Measurements from ENCODE around the gene TARM1.

The TARM1 gene

DNA sequence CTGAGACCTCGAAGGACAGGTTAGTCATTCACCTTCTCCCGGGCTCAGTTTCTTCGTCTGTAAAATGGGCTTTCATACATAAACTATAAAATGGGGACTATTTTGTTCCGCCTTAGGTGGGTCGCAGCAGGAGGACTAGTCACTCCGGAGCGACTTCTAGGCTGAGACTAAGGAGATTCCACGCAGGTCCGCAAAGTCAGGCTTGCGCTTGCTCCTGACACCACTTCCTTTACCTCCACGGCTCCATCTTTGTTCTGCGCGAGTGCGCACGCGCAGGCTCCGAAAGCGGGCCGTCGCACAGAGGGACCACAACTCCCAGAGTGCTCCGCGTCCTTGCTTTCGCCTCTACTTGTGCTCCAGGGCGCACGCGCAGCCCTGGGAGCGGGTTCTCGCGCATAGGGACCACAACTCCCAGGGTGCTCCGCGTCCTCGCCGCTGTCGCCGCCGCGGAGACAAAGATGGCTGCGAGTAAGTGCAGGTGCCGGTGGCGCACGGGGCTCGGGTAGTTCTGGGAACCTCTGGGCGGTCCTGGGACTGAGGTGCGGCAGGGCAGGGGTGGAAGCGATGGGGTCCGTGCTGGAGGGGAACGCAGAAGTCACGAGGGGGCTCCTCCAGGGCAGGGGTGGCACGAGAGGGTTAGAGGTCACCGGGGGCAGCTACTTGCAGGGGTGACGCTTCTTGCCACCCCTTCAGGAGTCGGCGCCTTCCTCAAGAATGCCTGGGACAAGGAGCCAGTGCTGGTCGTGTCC, 21.4 kb upstream of the TARM1 start, which contains the start of gene NDUFA3 (continued):
- TF ChIP-seq, protein P1, sequence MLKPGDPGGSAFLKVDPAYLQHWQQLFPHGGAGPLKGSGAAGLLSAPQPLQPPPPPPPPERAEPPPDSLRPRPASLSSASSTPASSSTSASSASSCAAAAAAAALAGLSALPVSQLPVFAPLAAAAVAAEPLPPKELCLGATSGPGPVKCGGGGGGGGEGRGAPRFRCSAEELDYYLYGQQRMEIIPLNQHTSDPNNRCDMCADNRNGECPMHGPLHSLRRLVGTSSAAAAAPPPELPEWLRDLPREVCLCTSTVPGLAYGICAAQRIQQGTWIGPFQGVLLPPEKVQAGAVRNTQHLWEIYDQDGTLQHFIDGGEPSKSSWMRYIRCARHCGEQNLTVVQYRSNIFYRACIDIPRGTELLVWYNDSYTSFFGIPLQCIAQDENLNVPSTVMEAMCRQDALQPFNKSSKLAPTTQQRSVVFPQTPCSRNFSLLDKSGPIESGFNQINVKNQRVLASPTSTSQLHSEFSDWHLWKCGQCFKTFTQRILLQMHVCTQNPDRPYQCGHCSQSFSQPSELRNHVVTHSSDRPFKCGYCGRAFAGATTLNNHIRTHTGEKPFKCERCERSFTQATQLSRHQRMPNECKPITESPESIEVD (tag by site-specific recombination; IDR thresholded peaks at IDR 0.05) = no peak
- no peak for TF ChIP-seq HOXA7 (CRISPR knock-in tag; IDR thresholded peaks at IDR 0.05; ENCODE audit: borderline replicate concordance)
- no peak for TF ChIP-seq ZNF302 (tag by site-specific recombination; IDR thresholded peaks at IDR 0.05; ENCODE audit: low read depth)
- no peak for TF ChIP-seq WT1 (tag by site-specific recombination; IDR thresholded peaks at IDR 0.05)
- no peak for TF ChIP-seq SETDB1 (IDR thresholded peaks at IDR 0.05; ENCODE audit: insufficient read length, low read length)
- no peak for TF ChIP-seq ZNF561 (tag by site-specific recombination; IDR thresholded peaks at IDR 0.05; ENCODE audit: borderline replicate concordance)
- peak; percentile 41 for TF ChIP-seq ZBTB17 (tag by site-specific recombination; IDR thresholded peaks at IDR 0.05)
- TF ChIP-seq ZNF174 (tag by site-specific recombination; IDR thresholded peaks at IDR 0.05) = no peak
- no peak for TF ChIP-seq ZFHX2 (tag by site-specific recombination; conservative IDR thresholded peaks at IDR 0.05)
- no peak for TF ChIP-seq KLF10 (tag by site-specific recombination; IDR thresholded peaks at IDR 0.05)
- no peak for TF ChIP-seq ZNF169 (tag by site-specific recombination; IDR thresholded peaks at IDR 0.05)
- no peak for TF ChIP-seq ZNF654 (tag by site-specific recombination; IDR thresholded peaks at IDR 0.05; ENCODE audit: low read depth)
- TF ChIP-seq OVOL3 (tag by site-specific recombination; IDR thresholded peaks at IDR 0.05) = no peak
- 0 out of 2 replicates have a peak, but pooled peaks have one; percentile 74 for TF ChIP-seq HOXC10 (CRISPR knock-in tag; IDR thresholded peaks at IDR 0.05)
- TF ChIP-seq MZF1 (tag by site-specific recombination; IDR thresholded peaks at IDR 0.05; ENCODE audit: borderline replicate concordance) = no peak
- no peak for TF ChIP-seq ZNF423 (tag by site-specific recombination; IDR thresholded peaks at IDR 0.05)
- TF ChIP-seq, protein P2, sequence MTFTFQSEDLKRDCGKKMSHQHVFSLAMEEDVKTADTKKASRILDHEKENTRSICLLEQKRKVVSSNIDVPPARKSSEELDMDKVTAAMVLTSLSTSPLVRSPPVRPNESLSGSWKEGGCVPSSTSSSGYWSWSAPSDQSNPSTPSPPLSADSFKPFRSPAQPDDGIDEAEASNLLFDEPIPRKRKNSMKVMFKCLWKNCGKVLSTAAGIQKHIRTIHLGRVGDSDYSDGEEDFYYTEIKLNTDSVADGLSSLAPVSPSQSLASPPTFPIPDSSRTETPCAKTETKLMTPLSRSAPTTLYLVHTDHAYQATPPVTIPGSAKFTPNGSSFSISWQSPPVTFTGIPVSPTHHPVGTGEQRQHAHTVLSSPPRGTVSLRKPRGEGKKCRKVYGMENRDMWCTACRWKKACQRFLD (tag by site-specific recombination; IDR thresholded peaks at IDR 0.05) = no peak
- TF ChIP-seq, protein P3, sequence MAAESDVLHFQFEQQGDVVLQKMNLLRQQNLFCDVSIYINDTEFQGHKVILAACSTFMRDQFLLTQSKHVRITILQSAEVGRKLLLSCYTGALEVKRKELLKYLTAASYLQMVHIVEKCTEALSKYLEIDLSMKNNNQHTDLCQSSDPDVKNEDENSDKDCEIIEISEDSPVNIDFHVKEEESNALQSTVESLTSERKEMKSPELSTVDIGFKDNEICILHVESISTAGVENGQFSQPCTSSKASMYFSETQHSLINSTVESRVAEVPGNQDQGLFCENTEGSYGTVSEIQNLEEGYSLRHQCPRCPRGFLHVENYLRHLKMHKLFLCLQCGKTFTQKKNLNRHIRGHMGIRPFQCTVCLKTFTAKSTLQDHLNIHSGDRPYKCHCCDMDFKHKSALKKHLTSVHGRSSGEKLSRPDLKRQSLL (tag by site-specific recombination; IDR thresholded peaks at IDR 0.05) = peak; percentile 48; the same call in 1 of the 2 replicates
- TF ChIP-seq ZFP41 (tag by site-specific recombination; IDR thresholded peaks at IDR 0.05; ENCODE audit: borderline replicate concordance) = no peak
- TF ChIP-seq ZNF274 (IDR thresholded peaks at IDR 0.05; ENCODE audit: low read length) = no peak
- no peak for TF ChIP-seq ZNF274 (tag by site-specific recombination; IDR thresholded peaks at IDR 0.05; ENCODE audit: borderline replicate concordance)
- TF ChIP-seq ZNF37A (tag by site-specific recombination; IDR thresholded peaks at IDR 0.05) = no peak
- TF ChIP-seq, protein P4, sequence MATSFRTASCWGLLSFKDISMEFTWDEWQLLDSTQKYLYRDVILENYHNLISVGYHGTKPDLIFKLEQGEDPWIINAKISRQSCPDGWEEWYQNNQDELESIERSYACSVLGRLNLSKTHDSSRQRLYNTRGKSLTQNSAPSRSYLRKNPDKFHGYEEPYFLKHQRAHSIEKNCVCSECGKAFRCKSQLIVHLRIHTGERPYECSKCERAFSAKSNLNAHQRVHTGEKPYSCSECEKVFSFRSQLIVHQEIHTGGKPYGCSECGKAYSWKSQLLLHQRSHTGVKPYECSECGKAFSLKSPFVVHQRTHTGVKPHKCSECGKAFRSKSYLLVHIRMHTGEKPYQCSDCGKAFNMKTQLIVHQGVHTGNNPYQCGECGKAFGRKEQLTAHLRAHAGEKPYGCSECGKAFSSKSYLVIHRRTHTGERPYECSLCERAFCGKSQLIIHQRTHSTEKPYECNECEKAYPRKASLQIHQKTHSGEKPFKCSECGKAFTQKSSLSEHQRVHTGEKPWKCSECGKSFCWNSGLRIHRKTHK (tag by site-specific recombination; IDR thresholded peaks at IDR 0.05) = no peak
- TF ChIP-seq, protein P5, sequence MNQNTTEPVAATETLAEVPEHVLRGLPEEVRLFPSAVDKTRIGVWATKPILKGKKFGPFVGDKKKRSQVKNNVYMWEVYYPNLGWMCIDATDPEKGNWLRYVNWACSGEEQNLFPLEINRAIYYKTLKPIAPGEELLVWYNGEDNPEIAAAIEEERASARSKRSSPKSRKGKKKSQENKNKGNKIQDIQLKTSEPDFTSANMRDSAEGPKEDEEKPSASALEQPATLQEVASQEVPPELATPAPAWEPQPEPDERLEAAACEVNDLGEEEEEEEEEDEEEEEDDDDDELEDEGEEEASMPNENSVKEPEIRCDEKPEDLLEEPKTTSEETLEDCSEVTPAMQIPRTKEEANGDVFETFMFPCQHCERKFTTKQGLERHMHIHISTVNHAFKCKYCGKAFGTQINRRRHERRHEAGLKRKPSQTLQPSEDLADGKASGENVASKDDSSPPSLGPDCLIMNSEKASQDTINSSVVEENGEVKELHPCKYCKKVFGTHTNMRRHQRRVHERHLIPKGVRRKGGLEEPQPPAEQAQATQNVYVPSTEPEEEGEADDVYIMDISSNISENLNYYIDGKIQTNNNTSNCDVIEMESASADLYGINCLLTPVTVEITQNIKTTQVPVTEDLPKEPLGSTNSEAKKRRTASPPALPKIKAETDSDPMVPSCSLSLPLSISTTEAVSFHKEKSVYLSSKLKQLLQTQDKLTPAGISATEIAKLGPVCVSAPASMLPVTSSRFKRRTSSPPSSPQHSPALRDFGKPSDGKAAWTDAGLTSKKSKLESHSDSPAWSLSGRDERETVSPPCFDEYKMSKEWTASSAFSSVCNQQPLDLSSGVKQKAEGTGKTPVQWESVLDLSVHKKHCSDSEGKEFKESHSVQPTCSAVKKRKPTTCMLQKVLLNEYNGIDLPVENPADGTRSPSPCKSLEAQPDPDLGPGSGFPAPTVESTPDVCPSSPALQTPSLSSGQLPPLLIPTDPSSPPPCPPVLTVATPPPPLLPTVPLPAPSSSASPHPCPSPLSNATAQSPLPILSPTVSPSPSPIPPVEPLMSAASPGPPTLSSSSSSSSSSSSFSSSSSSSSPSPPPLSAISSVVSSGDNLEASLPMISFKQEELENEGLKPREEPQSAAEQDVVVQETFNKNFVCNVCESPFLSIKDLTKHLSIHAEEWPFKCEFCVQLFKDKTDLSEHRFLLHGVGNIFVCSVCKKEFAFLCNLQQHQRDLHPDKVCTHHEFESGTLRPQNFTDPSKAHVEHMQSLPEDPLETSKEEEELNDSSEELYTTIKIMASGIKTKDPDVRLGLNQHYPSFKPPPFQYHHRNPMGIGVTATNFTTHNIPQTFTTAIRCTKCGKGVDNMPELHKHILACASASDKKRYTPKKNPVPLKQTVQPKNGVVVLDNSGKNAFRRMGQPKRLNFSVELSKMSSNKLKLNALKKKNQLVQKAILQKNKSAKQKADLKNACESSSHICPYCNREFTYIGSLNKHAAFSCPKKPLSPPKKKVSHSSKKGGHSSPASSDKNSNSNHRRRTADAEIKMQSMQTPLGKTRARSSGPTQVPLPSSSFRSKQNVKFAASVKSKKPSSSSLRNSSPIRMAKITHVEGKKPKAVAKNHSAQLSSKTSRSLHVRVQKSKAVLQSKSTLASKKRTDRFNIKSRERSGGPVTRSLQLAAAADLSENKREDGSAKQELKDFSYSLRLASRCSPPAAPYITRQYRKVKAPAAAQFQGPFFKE (tag by site-specific recombination; IDR thresholded peaks at IDR 0.05; ENCODE audit: borderline replicate concordance) = no peak
- TF ChIP-seq ZNF548 (tag by site-specific recombination; IDR thresholded peaks at IDR 0.05) = no peak
- TF ChIP-seq PRDM1 (tag by site-specific recombination; IDR thresholded peaks at IDR 0.05) = no peak
- no peak; the same call in 1 of the 2 replicates for TF ChIP-seq ZNF610 (tag by site-specific recombination; IDR thresholded peaks at IDR 0.05; ENCODE audit: borderline replicate concordance)
- TF ChIP-seq ZNF792 (tag by site-specific recombination; IDR thresholded peaks at IDR 0.05) = no peak
- TF ChIP-seq ZBTB7A (tag by site-specific recombination; IDR thresholded peaks at IDR 0.05; ENCODE audit: low read depth) = no peak

All from HEK293 (cell line).